DMS114 treated with DMSO at 0.1 percent for 48 hours (cell line): ENCODE measurements around the gene HBG1.

Experiments used
- DNase-seq: peaks from one replicate; lab custom pipeline; 2025; ENCODE audit not compliant: unreplicated experiment; lab: John Stamatoyannopoulos, UW

Gene HBG1

DNA sequence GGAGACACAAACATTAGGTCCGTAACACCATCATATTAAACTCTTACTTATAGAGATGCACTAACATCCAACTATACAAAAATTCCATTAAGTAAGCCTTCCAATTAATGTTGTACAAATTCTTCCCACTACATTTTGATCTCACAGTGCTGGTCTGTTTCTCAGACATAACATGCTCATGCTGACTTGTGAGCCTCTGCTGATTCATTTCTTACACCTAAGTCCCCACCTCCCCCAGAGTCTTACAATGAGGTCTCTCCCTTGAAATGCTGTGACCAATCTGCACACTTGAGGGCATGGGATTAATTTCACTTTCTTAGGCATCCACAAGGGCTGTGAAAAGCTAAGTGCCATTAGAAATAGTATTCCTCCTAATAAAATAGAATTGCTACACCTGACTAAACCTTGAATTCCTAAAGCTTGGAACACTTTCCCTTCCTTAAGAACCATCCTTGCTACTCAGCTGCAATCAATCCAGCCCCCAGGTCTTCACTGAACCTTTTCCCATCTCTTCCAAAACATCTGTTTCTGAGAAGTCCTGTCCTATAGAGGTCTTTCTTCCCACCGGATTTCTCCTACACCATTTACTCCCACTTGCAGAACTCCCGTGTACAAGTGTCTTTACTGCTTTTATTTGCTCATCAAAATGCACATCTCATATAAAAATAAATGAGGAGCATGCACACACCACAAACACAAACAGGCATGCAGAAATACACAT, 2.0 kb downstream of the HBG1 start:
- DNase-seq = no peak

GRCh38 chr11:5246772-5247471, 2.7 kb downstream of the HBG1 start:
- no peak for DNase-seq

- no peak for DNase-seq
Measured at GRCh38 chr11:5245155-5245554, 4.5 kb downstream of the HBG1 start.

GRCh38 chr11:5243816-5244180, 5.9 kb downstream of the HBG1 start:
- no peak for DNase-seq

DNA sequence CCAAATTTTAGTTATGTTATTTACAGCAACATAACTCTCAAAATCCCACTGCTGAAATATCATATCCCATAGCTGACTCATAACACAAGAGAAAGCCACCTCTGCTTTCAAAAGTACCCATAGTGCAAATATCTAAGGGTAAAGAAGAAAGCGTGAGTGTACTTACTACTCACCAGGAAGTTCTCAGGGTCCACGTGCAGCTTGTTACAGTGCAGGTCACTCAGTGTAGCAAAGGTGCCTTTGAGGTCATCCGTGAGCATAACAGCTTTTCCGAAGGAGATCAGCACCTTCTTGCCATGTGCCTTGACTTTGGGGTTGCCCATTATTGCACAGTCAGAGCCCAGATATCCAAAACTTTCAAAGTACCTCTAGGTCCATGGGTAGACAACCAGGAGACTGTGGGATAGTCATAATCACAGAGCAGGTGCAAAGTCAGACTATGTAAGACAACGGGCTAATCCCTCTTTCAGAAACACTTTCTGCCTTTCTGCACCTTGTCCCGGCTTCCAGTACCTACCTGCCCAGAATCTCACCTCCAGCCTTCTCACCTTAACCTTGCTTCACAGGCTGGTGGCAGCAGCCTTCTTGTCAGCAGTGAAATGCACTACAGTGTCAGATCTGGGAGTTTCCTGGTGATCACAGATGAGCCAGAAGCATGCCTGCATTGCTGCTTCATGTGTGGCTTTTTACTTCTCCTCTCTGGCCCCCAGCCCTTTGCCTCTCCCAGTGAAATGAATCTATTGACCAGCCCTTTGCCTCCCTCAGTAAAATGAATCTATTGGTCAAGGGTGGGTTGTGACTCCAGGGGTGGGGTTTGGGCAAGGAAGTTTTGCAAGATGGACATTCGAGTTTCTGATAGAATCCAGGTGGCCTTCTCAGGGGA, 6.5 kb downstream of the HBG1 start:
- DNase-seq = no peak

DNA sequence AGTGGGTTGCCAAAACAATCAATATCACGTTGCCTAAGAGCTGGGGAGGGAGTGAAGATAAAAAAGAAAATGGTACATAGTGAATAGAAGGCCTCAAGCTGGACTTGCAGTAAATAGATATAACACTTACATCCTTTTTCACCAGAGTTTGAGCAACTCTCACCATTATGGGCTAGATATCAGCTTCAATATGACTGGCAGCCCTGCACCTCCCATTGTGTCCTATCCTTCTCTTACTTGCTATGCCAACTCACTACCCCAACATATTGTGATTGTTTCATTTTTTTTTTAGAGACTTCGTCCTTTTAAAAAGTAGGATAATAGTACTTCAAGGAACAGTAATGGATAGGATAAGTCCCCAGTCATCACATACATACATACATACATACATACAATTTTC, 7.4 kb downstream of the HBG1 start:
- no peak for DNase-seq

GRCh38 chr11:5241458-5241857, 8.2 kb downstream of the HBG1 start:
- DNase-seq = no peak

DNA sequence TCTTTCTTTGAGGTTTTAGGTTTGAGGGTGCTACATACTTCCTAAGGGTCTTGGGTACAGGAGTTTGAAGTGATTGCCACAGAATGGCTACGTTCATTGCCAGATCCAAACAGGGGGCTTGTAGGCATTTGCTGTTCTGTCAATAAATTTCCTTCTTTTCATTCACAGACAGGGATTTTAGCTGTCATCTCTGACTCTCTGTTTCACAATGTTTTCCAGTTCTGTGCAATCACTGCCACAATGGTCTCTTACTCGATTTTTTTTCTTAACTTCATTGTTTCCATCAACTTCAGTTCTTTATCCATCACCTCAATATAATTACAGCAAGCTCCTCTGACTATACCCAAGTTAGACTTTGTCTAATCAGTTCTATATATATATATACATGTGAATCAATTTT, 9.2 kb downstream of the HBG1 start:
- no peak for DNase-seq

GRCh38 chr11:5240056-5240455, 9.6 kb downstream of the HBG1 start:
- no peak for DNase-seq

- DNase-seq = no peak
Measured at GRCh38 chr11:5239046-5239445, 10.6 kb downstream of the HBG1 start.

DNA sequence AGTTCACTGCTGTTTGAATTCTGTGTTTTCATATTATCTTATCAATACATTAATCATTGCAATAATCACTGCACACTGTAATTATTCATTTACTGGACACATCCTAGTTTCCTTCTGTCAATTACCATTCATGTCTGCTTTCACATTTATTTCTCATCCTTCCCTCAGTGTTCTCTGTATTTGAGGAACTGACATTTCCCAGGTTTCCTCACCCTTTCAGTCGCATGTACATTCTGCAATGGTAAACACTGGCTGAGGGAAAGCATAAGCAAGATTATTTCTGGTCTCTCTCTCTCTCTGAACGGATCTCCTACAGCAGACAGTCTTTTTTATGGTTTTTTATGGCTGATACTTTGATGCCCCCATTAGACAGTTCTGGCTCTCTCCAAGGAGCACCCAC, 11.2 kb downstream of the HBG1 start:
- DNase-seq = no peak

GRCh38 chr11:5237420-5237819, 12.2 kb downstream of the HBG1 start:
- no peak for DNase-seq

GRCh38 chr11:5235364-5236095, 14.1 kb downstream of the HBG1 start:
- no peak for DNase-seq

- no peak for DNase-seq
Measured at GRCh38 chr11:5234381-5234834, 15.2 kb downstream of the HBG1 start, which contains the start of gene HBD. Gene HBD (minus strand): TSS chr11:5234483. CDS start chr11:5234433, 50 bp downstream.

DNA sequence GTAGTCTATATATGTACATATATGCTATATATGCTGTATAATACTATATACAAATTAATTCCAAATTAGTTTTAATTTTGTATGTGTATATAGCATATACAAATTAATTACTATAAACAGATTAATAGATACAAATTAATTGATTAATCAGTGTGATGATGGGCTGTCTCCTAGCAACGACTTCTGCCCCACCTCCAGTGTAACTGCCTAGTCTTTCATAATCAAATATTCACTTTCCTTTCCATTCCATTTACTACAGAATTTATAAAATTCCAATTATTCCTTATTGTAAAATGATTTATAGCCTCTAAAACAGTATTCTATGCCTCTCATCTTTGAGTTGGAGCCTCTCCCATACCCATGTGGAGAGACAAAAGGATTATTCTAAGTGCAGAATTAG, 16.4 kb downstream of the HBG1 start:
- DNase-seq = no peak

GRCh38 chr11:5232821-5233220, 16.8 kb downstream of the HBG1 start:
- DNase-seq = no peak

GRCh38 chr11:5232176-5232575, 17.5 kb downstream of the HBG1 start:
- DNase-seq = no peak

DNA sequence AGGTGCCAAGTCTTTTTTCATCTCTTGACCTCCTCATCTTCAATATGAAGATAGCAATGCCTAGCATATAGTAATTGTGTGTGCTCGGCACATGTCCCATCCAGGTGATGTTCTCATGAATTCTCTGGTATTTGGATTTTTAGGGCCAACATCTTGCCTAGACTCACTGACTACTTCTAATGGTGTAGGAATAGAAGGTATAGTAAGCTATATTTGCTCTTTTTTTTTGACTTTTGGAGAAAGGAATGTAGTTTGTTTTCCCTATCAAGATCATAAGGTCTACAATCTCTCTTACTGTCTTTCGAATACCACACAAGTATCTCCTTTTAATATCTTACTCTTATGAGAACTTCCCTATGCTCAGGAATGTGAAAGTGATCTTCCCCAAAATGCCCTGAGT, 18.5 kb downstream of the HBG1 start:
- DNase-seq = no peak

DNA sequence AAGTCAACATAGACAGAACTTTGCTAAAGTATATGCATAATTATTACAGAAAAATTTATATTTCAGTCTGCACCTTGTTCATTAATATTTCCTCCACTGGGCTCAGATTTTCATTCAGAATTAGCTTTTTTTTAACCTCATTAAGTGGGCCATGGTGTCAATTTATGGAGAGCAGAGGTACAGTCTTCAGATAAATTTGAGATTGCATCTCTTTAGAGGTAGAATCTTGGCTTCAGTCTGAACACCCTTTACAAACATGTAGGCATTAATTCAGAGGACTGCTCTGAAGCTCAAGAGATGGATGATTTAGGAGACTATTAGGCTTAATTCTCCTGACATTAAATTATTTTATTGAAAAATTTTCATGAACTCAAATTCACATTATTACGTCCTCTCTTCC, 19.4 kb downstream of the HBG1 start:
- DNase-seq = no peak

DNA sequence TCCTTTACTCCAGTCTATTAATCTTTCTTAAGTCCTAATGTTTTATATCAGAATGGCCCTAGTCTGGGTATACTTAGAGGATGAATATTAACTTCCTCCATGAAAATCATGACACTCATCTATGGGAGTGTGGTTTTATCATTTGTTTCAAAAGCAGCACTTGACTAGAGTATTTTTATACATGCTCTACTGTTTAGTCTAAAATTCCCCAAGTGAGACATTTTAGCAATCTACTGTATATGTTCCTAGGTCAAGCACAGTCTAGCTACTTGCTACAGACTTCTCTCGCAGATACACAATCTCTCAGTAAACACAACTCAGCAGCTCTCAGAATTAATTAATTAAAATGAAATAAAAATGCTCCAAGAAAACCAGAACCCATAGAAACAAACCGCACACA, 19.9 kb downstream of the HBG1 start:
- no peak for DNase-seq

GRCh38 chr11:5229356-5229755, 20.3 kb downstream of the HBG1 start:
- DNase-seq = no peak
